Ishikawa (cell line): ENCODE data around the gene TMEM169.

ENCODE experiments used
- CEBPB ChIP-seq: IDR thresholded peaks from 2 replicates; pipeline ENCODE4 v1.6.1; 2012
- CREB1 ChIP-seq: IDR thresholded peaks from 2 replicates; pipeline ENCODE4 v1.6.1; 2012; ENCODE audit warnings: low read depth
- EGR1 ChIP-seq: IDR thresholded peaks from 2 replicates; pipeline ENCODE4 v1.6.1; 2012
- EP300 ChIP-seq: IDR thresholded peaks from 2 replicates; pipeline ENCODE4 v1.6.1; 2012; ENCODE audit warnings: borderline replicate concordance
- FOXM1 ChIP-seq: IDR thresholded peaks from 2 replicates; pipeline ENCODE4 v1.6.1; 2012; ENCODE audit warnings: low read depth, borderline replicate concordance
- NFIC ChIP-seq: IDR thresholded peaks from 2 replicates; pipeline ENCODE4 v1.6.1; 2012
- RAD21 ChIP-seq: IDR thresholded peaks from 2 replicates; pipeline ENCODE4 v1.6.1; 2012; ENCODE audit warnings: low read depth
- TAF1 ChIP-seq: IDR thresholded peaks from 2 replicates; pipeline ENCODE4 v1.6.1; 2012; ENCODE audit warnings: low read depth, mild to moderate bottlenecking
- TCF12 ChIP-seq: IDR thresholded peaks from 2 replicates; pipeline ENCODE4 v1.6.1; 2012; ENCODE audit warnings: low read depth
- TEAD4 ChIP-seq: IDR thresholded peaks from 2 replicates; pipeline ENCODE4 v1.6.1; 2012
- USF1 ChIP-seq: IDR thresholded peaks from 2 replicates; pipeline ENCODE4 v1.6.1; 2012
- YY1 ChIP-seq: IDR thresholded peaks from 2 replicates; pipeline ENCODE4 v1.6.1; 2012; ENCODE audit warnings: low read depth
- ZBTB7A ChIP-seq: IDR thresholded peaks from 2 replicates; pipeline ENCODE4 v1.6.1; 2012; ENCODE audit warnings: low read depth
- TF ChIP-seq, protein P1 (sequence below): IDR thresholded peaks from 2 replicates; pipeline ENCODE4 v1.6.1; 2012
- TF ChIP-seq, protein P2 (sequence below): IDR thresholded peaks from 2 replicates; pipeline ENCODE4 v1.6.1; 2012; ENCODE audit warnings: low read depth, mild to moderate bottlenecking

The TMEM169 gene

GRCh38 chr2:216051350-216051749 is 30.4 kb upstream of the TMEM169 start:
- TF ChIP-seq TEAD4 (no peak), FOXM1 (no peak), YY1 (no peak), NFIC (no peak), USF1 (no peak), TCF12 (no peak), EP300 (no peak), CEBPB (no peak), CREB1 (no peak), RAD21 (no peak), TAF1 (no peak), EGR1 (no peak), ZBTB7A (no peak)
- TF ChIP-seq, protein P1, sequence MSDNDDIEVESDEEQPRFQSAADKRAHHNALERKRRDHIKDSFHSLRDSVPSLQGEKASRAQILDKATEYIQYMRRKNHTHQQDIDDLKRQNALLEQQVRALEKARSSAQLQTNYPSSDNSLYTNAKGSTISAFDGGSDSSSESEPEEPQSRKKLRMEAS = no peak
- TF ChIP-seq, protein P2, sequence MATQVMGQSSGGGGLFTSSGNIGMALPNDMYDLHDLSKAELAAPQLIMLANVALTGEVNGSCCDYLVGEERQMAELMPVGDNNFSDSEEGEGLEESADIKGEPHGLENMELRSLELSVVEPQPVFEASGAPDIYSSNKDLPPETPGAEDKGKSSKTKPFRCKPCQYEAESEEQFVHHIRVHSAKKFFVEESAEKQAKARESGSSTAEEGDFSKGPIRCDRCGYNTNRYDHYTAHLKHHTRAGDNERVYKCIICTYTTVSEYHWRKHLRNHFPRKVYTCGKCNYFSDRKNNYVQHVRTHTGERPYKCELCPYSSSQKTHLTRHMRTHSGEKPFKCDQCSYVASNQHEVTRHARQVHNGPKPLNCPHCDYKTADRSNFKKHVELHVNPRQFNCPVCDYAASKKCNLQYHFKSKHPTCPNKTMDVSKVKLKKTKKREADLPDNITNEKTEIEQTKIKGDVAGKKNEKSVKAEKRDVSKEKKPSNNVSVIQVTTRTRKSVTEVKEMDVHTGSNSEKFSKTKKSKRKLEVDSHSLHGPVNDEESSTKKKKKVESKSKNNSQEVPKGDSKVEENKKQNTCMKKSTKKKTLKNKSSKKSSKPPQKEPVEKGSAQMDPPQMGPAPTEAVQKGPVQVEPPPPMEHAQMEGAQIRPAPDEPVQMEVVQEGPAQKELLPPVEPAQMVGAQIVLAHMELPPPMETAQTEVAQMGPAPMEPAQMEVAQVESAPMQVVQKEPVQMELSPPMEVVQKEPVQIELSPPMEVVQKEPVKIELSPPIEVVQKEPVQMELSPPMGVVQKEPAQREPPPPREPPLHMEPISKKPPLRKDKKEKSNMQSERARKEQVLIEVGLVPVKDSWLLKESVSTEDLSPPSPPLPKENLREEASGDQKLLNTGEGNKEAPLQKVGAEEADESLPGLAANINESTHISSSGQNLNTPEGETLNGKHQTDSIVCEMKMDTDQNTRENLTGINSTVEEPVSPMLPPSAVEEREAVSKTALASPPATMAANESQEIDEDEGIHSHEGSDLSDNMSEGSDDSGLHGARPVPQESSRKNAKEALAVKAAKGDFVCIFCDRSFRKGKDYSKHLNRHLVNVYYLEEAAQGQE = no peak

- TF ChIP-seq TAF1 = no peak
- TF ChIP-seq TCF12 = no peak
- no peak for TF ChIP-seq CREB1
- TF ChIP-seq RAD21 = no peak
- TF ChIP-seq USF1 = no peak
- TF ChIP-seq FOXM1 = no peak
- no peak for TF ChIP-seq NFIC
- TF ChIP-seq TEAD4 = no peak
- TF ChIP-seq, protein P2 = no peak
- no peak for TF ChIP-seq CEBPB
- no peak for TF ChIP-seq ZBTB7A
- TF ChIP-seq EGR1 = no peak
- no peak for TF ChIP-seq YY1
- TF ChIP-seq, protein P1 = no peak
- no peak for TF ChIP-seq EP300
Observed at GRCh38 chr2:216052420-216052819, 29.3 kb upstream of the TMEM169 start.

DNA sequence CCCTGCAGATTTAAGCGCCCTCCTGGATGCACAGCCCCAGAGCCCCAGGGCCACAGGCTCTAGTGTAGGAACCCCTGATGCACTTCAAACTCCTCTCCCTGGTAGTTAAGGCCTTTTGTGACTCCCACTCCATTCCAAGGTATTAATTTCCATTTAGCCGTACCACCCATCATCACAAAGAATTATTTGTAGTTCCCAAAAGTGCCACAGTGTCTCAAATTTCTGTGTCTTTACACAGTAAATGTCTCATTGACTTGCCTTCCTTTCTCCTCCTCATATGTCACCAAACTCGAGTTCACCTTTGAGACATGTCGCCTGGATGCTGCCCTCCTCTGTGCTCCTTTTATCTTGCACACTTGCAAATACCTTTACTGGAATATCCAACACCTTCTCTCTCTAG is 26.0 kb upstream of the TMEM169 start:
- TF ChIP-seq FOXM1 (no peak), EP300 (no peak), TEAD4 (no peak), NFIC (no peak), RAD21 (no peak)
- TF ChIP-seq, protein P1 = no peak

DNA sequence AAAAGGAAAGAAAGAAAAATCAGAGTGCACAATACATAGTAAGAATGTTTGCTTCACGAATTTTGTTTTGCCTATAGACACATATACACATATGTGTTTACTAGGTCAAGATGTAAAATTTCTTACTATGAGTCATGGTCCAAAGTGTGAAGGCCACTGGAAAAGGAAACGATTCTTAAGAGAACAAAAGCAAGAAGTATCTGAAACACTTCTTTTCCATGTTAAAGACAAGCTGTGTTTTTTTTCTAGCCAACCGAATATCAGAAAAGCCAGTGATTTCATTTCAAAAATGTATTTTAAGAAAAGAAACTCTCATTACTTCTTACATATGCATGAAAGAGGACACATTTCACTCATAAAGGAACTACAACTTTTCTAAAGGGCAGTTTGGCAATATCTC is 25.0 kb upstream of the TMEM169 start:
- TF ChIP-seq FOXM1 = no peak
- no peak for TF ChIP-seq TCF12
- no peak for TF ChIP-seq EGR1
- TF ChIP-seq CREB1 = no peak
- TF ChIP-seq YY1 = no peak
- TF ChIP-seq TEAD4 = no peak
- TF ChIP-seq ZBTB7A = no peak
- TF ChIP-seq, protein P2 = no peak
- TF ChIP-seq USF1 = no peak
- TF ChIP-seq CEBPB = no peak
- TF ChIP-seq EP300 = no peak
- TF ChIP-seq RAD21 = no peak
- no peak for TF ChIP-seq NFIC
- no peak for TF ChIP-seq TAF1
- TF ChIP-seq, protein P1 = no peak
